GM10248 (cell line): ENCODE results near the gene ZC3HAV1.

ENCODE experiments used
- CTCF ChIA-PET: fragments of 300-600 bp; sonication (Branson Sonifier 250); formaldehyde crosslinking; extraction: SDS; loops from one replicate; lab custom pipeline; 2021; ENCODE audit warnings: antibody characterized with exemption; lab: Yijun Ruan, JAX
- POLR2A ChIA-PET: fragments of 350-650 bp; sonication (Branson Sonifier 250); formaldehyde crosslinking; extraction: SDS; loops from one replicate; lab custom pipeline; 2020; ENCODE audit warnings: antibody characterized with exemption; lab: Yijun Ruan, JAX
- DNase-seq: peaks from one replicate; pipeline ENCODE4 v3.0.0; 2012; ENCODE audit errors: extremely low spot score
- TF ChIP-seq, protein P1 (sequence below): IDR thresholded peaks from 2 replicates; pipeline ENCODE4 v1.5.1; 2012; ENCODE audit warnings: mild to moderate bottlenecking, low read depth; ENCODE audit errors: extremely low read depth, missing control alignments, control extremely low read depth

Gene ZC3HAV1

DNA sequence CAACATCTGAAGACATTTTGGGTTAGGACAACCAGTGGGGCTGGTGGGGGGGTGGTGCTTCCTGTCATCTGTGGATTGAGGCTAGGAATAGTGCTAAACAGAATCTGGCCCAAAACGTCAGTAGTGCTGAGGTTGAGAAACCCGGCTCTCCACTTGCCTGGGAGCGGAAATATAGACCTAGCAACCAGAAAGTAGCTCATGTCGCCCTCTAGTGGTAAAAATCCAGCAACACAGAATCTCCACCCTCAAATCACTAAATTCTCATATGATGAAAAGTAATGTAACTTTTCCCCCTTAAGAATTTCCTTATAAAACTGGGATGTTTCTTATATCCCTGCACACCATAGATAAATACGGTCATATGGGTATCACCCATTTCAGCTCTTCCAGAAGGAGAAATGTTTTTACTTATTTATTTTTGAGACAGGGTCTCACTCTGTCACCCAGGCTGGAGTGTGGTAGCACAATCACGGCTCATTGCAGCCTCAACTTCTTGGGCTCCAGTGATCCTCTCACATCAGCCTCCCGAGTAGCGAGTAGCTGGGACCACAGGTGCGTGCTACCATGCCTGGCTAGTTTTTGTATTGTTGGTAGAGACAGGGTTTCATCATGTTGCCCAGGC, 34.4 kb downstream of the ZC3HAV1 start:
- DNase-seq: peak; percentile 76
- ChIA-PET POLR2A (no interaction called here), CTCF (interaction anchor here (0.8 to 10.2 kb wide), 36 partner anchors 11 to 1122 kb away, joined by 3 to 130 read pairs (median 6); a partner anchor contains a TSS)
- TF ChIP-seq, protein P1, sequence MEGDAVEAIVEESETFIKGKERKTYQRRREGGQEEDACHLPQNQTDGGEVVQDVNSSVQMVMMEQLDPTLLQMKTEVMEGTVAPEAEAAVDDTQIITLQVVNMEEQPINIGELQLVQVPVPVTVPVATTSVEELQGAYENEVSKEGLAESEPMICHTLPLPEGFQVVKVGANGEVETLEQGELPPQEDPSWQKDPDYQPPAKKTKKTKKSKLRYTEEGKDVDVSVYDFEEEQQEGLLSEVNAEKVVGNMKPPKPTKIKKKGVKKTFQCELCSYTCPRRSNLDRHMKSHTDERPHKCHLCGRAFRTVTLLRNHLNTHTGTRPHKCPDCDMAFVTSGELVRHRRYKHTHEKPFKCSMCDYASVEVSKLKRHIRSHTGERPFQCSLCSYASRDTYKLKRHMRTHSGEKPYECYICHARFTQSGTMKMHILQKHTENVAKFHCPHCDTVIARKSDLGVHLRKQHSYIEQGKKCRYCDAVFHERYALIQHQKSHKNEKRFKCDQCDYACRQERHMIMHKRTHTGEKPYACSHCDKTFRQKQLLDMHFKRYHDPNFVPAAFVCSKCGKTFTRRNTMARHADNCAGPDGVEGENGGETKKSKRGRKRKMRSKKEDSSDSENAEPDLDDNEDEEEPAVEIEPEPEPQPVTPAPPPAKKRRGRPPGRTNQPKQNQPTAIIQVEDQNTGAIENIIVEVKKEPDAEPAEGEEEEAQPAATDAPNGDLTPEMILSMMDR: peak; percentile 70

DNA sequence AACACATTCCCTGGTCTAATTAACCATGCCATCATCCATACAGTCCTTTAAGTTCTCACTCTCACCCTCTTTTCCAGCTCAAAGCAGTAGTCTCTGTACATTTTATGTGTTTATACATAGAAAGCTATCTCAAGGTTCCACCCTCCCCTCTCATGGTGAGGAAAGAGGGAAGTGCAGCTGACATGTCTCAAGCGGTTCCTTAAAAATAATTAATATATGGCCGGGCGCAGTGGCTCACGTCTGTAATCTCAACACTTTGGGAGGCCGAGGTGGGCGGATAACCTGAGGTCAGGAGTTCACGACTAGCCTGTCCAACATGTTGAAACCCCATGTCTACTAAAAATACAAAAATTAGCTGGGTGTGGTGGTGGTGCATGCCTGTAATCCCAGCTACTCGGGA, 36.7 kb downstream of the ZC3HAV1 start:
- DNase-seq: no peak
- POLR2A ChIA-PET: no interaction called here
- TF ChIP-seq, protein P1: no peak
- CTCF ChIA-PET: interaction anchor here (0.6 to 10.2 kb wide), 4 partner anchors 10 to 56 kb away, joined by 3 to 130 read pairs (median 4); no protein-coding TSS in a partner anchor

DNA sequence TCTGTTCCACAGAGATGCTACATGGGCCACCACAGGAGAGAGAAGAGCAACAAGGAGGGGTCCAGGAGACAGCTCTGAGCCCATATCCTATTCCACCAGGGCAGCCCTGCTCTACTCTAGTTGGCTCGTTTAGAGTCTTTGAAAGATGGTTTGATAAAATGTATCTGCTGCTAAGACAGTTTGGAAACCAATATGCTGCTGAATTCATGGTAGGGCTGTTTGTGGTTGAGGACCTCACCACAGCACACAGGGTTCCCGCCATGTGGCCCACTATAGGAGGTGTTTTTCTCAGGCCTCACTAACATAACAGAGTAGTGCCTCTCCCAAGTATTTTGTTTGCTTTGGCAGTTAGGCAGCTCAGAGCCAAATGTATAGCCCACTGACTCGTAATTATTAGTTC, 37.8 kb downstream of the ZC3HAV1 start:
- DNase-seq: no peak
- CTCF ChIA-PET: interaction anchor here (0.6 to 10.2 kb wide), 5 partner anchors 9 to 55 kb away, joined by 3 to 130 read pairs (median 5); no protein-coding TSS in a partner anchor
- TF ChIP-seq, protein P1: no peak
- POLR2A ChIA-PET: no interaction called here

DNA sequence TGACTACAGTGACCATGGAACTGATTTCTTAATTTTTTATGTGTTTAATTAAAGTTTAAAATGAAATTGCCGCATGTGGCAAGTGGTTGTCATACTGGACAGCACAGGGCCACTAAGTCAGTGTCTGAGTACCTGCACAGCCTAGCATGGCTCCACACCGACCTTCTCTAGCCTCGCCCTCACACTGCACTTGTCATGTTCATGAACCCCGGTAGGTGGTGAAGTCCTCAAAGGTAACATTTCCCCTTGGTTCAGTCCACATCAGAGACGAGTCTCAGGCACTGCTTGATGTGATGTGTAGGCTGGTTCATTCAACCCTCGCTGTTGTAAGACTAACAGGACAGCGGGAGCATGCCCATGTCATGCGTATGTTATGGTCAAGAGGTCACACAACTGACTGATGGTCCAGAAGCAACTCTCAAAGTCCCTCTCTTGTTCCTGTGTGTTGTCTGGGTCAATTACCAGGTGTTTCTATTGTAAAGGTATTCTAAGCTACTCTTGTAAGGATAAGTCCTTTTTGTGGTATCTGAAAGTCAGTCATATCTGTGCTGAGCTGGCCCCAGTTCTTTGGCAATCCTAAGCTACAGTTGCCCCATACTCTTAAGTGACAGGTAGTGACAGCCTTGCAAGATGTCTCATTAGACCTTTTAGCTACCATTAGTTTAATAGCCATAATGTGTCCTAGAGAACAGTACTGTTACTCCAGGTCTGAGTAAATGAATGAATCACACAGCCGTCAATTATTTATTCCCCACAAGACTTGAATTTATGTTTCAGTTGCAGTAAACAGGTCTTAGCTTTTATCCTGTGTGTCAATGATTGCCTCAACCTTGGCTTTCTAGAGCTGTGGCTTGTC, 40.7 kb downstream of the ZC3HAV1 start:
- ChIA-PET CTCF (interaction anchor here (0.7 to 10.2 kb wide), 6 partner anchors 6 to 45 kb away, joined by 3 to 130 read pairs (median 3); no protein-coding TSS in a partner anchor), POLR2A (no interaction called here)

DNA sequence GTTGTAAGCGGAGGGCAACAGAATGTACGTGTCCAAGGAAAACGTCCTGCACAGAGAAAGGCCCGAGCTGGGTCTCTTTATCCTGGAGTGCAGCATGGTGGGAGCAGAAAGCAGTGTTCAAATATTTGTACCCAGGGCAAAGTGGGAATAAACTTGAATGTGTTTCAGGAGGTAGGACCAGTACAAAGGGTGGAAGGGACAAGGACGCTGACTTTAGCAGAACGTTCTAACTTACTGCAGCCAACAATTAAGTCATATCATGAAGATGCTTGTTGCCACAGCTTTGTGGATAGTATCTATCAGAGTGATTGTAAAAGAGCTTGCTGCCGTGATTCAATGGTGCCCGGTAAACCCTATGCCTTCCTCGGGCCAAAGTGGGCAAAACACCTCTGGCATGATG, 43.2 kb downstream of the ZC3HAV1 start:
- ChIA-PET CTCF (interaction anchor here (1.4 to 9.2 kb wide), 2 partner anchors 7 to 10 kb away, joined by 4 to 130 read pairs; no protein-coding TSS in a partner anchor), POLR2A (no interaction called here)
- TF ChIP-seq, protein P1: no peak
- DNase-seq: no peak

More for the DNA sequence above, 40.7 kb downstream of the ZC3HAV1 start:
- no peak for DNase-seq
- TF ChIP-seq, protein P1: no peak

DNA sequence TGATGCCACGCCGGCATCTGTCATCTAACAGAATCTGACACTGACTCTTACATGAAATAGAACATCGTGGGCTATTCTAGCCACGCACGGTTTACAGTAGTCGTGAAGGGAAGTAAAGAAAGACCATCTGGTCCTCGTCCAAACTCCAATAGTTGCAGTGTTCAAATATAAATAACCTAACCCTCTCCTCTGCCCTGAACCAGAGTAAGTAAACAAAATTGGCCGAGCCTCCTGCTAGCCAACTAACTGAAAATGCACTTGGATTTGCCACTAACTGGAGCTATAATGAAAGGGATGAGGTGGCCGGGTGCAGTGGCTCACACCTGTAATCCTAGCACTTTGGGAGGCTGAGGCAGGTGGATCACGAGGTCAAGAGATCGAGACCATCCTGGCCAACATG, 44.2 kb downstream of the ZC3HAV1 start:
- no peak for DNase-seq
- ChIA-PET CTCF (interaction anchor here (1.0 to 9.2 kb wide), 5 partner anchors 8 to 28 kb away, joined by 3 to 130 read pairs (median 4); no protein-coding TSS in a partner anchor), POLR2A (no interaction called here)
- TF ChIP-seq, protein P1: no peak
